Smooth muscle cell (in vitro differentiated cells): ENCODE results near the gene SPINK4. TPM values are rescaled to one million over a fixed set of nuclear protein-coding genes. Genes with fewer than 3 reads are reported as not detected.

Experiments used
- DNase-seq: peaks from one replicate; lab custom pipeline; 2025; ENCODE audit not compliant: unreplicated experiment; lab: John Stamatoyannopoulos, UW
- H2AFZ ChIP-seq: fragments of 200-600 bp; sonication (generic); 2 replicates; pipeline ENCODE4 v1.6.0; 2016; ENCODE audit warnings: antibody characterized with exemption, low read depth, mild to moderate bottlenecking
- H3F3A ChIP-seq: fragments of 200-600 bp; sonication (generic); 2 replicates; pipeline ENCODE4 v1.6.0; 2017; ENCODE audit warnings: antibody characterized with exemption, low read depth
- H3K27ac ChIP-seq: fragments of 200-600 bp; sonication (generic); 2 replicates; pipeline ENCODE4 v1.5.1; 2016; ENCODE audit warnings: low read depth, mild to moderate bottlenecking
- H3K27me3 ChIP-seq: fragments of 200-600 bp; sonication (generic); 2 replicates; pipeline ENCODE4 v1.6.1; 2016; ENCODE audit warnings: low read depth, mild to moderate bottlenecking
- H3K36me3 ChIP-seq: fragments of 200-600 bp; sonication (generic); 2 replicates; pipeline ENCODE4 v1.5.1; 2016; ENCODE audit warnings: low read depth
- H3K4me1 ChIP-seq: fragments of 200-600 bp; sonication (generic); 2 replicates; pipeline ENCODE4 v1.5.1; 2016; ENCODE audit warnings: low read depth
- H3K4me2 ChIP-seq: fragments of 200-600 bp; sonication (generic); 2 replicates; pipeline ENCODE4 v1.6.0; 2016; ENCODE audit warnings: mild to moderate bottlenecking
- H3K4me3 ChIP-seq: fragments of 200-600 bp; sonication (generic); 2 replicates; pipeline ENCODE4 v1.5.1; 2016; ENCODE audit warnings: mild to moderate bottlenecking
- H3K79me2 ChIP-seq: fragments of 200-600 bp; sonication (generic); 2 replicates; pipeline ENCODE4 v1.6.0; 2016; ENCODE audit warnings: low read depth, mild to moderate bottlenecking
- H3K9ac ChIP-seq: fragments of 200-600 bp; sonication (generic); 2 replicates; pipeline ENCODE4 v1.6.0; 2016; ENCODE audit warnings: low read depth
- H3K9me3 ChIP-seq: fragments of 200-600 bp; sonication (generic); replicated peaks from 2 replicates; pipeline ENCODE4 v1.5.1; 2016; ENCODE audit warnings: low read depth
- H4K20me1 ChIP-seq: fragments of 200-600 bp; sonication (generic); 2 replicates; pipeline ENCODE4 v1.6.0; 2016; ENCODE audit warnings: low read depth
- WGBS: methylation state at CpG from one replicate; pipeline ENCODE4 v1.1.7; 2016; ENCODE audit warnings: low lambda C conversion rate; 5-methylcytosine and 5-hydroxymethylcytosine counted together
- polyA plus RNA-seq: library from polyadenylated mRNA; unstranded; fragments of >200 nt; fragmentation: Nextera tagmentation; extraction: Ambion mirVana; gene quantifications from 2 replicates; pipeline ENCODE4 v1.2.1, GENCODE V29; 2016
- total RNA-seq: library from RNA; depleted of rRNA; stranded (reverse); fragments of >200 nt; gene quantifications from 2 replicates; pipeline ENCODE4 v1.2.3, GENCODE V29; 2014
- TF ChIP-seq, protein P1 (sequence below): fragments of 200-600 bp; sonication (generic); IDR thresholded peaks from 2 replicates; pipeline ENCODE4 v1.5.1; 2017; ENCODE audit warnings: borderline replicate concordance, mild to moderate bottlenecking, antibody characterized with exemption; ENCODE audit not compliant: insufficient read depth, poor library complexity, severe bottlenecking

Gene SPINK4
- total and polyA plus RNA-seq, 2 experiments from 2014 or later: not detected

DNA sequence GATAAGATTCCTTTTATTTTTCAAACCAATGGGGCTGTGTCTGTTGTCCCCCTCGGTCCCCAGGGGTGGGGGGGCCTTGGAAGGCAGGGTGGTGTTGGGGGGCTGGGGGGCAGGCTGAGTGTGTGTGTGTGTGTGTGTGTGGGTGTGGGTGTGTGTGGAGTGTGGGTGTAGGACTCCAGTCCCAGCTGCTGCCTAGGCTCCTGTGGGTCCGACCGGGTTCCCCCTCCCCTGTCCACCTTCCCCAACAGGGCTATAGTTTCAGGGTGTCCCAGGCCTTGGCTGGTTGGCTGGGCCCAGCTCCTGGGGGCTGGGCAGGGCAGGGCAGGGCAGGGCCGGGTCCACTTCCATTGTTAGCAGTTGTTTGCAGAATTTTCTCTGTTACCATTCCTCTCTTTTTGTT is 48.3 kb downstream of the SPINK4 start:
- Histone ChIP-seq H3K4me3 (no peak overlapping the region), H3K79me2 (peaks cover 23% of the 10 kb centered on the region), H3K27me3 (no peaks in the 10 kb centered on the region), H3K4me1 (peaks cover 2% of the 10 kb centered on the region), H3K9me3 (no peaks in the 10 kb centered on the region), H3K36me3 (peaks cover 2% of the 10 kb centered on the region), H3F3A (no peaks in the 10 kb centered on the region), H3K27ac (peak overlapping the region; percentile 100), H3K9ac (no peak overlapping the region), H4K20me1 (no peaks in the 10 kb centered on the region), H2AFZ (no peak overlapping the region), H3K4me2 (no peak overlapping the region)
- DNase-seq: no peak
- TF ChIP-seq, protein P1, sequence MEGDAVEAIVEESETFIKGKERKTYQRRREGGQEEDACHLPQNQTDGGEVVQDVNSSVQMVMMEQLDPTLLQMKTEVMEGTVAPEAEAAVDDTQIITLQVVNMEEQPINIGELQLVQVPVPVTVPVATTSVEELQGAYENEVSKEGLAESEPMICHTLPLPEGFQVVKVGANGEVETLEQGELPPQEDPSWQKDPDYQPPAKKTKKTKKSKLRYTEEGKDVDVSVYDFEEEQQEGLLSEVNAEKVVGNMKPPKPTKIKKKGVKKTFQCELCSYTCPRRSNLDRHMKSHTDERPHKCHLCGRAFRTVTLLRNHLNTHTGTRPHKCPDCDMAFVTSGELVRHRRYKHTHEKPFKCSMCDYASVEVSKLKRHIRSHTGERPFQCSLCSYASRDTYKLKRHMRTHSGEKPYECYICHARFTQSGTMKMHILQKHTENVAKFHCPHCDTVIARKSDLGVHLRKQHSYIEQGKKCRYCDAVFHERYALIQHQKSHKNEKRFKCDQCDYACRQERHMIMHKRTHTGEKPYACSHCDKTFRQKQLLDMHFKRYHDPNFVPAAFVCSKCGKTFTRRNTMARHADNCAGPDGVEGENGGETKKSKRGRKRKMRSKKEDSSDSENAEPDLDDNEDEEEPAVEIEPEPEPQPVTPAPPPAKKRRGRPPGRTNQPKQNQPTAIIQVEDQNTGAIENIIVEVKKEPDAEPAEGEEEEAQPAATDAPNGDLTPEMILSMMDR: no peak
- WGBS: 94% methylated on average over 4 of the region's 4 CpGs

DNA sequence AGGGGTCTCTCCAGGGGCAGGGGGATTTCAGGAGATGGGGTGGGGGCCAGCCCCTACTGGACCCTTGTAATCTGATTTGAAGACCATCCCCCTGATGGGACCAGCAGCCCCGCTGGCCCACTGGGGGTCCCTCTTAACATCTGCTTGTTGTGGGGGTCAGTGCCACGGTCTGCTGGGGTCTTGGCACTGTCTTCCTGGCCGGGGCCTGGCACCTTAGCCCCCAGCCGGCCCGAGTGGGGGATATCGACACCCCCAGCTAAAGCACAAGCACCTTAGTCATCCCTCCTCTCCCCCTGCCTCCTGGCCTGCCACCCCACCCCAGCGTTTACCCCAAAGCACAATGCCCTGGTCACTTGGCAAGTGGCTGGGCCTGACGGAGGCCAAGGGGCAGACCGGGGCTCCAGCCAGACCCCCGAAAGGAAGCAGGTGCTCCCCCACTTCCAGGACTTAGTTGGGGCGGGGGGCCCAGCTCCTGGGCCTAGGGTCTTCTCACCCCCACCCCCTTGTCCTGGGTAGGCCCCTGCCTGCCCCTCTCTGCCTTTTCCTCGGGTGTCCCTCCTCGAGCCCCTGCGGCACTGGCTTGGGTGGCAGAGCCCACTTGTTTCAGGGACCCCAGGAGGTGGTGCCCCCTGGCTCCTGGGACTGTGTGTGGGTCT is 49.0 kb downstream of the SPINK4 start:
- H3K79me2 ChIP-seq: peaks cover 30% of the 10 kb centered on the region
- H3K9me3 ChIP-seq: no peaks in the 10 kb centered on the region
- no peak for DNase-seq
- WGBS: 98% methylated on average over 12 of the region's 14 CpGs
- peak overlapping the region; percentile 100 for H3K27ac ChIP-seq
- TF ChIP-seq, protein P1: no peak
- H3K36me3 ChIP-seq: no peaks in the 10 kb centered on the region
- H4K20me1 ChIP-seq: no peaks in the 10 kb centered on the region
- no peaks in the 10 kb centered on the region for H3F3A ChIP-seq
- H3K27me3 ChIP-seq: no peaks in the 10 kb centered on the region
- H3K4me3 ChIP-seq: no peak overlapping the region
- H3K9ac ChIP-seq: peak overlapping the region; percentile 99
- no peak overlapping the region for H2AFZ ChIP-seq
- peak overlapping the region; percentile 85 for H3K4me2 ChIP-seq
- peaks cover 2% of the 10 kb centered on the region for H3K4me1 ChIP-seq

DNA sequence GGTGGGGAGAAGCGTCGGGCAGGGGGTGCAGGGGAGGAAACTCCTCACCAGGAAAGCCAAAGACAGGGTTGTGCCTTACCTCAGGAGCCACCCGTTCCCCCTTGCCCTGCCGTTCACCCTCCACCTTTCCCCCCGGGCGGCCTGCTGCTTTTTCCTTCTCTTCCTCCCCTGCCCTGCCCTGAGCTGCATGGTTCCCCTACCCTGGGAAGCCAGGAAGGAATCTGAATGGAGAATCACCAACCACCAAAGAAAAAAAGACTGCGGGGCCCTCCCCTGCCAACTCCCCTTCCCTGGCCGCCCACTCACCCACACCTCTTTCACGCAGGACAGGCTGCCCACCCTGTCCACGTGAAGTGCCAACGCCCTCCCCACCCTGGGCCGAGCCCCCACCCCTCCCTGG is 49.5 kb downstream of the SPINK4 start:
- H3K9me3 ChIP-seq: no peaks in the 10 kb centered on the region
- DNase-seq: no peak
- peak overlapping the region; percentile 99 for H3K9ac ChIP-seq
- peak overlapping the region; percentile 85 for H3K4me2 ChIP-seq
- no peaks in the 10 kb centered on the region for H3K27me3 ChIP-seq
- TF ChIP-seq, protein P1: no peak
- peaks cover 2% of the 10 kb centered on the region for H3K4me1 ChIP-seq
- peak overlapping the region; percentile 65 for H3K4me3 ChIP-seq
- H4K20me1 ChIP-seq: no peaks in the 10 kb centered on the region
- no peak overlapping the region for H2AFZ ChIP-seq
- peaks cover 36% of the 10 kb centered on the region for H3K79me2 ChIP-seq
- H3F3A ChIP-seq: no peaks in the 10 kb centered on the region
- WGBS: 32% methylated on average over 8 of the region's 12 CpGs
- no peaks in the 10 kb centered on the region for H3K36me3 ChIP-seq
- H3K27ac ChIP-seq: peak overlapping the region; percentile 100

DNA sequence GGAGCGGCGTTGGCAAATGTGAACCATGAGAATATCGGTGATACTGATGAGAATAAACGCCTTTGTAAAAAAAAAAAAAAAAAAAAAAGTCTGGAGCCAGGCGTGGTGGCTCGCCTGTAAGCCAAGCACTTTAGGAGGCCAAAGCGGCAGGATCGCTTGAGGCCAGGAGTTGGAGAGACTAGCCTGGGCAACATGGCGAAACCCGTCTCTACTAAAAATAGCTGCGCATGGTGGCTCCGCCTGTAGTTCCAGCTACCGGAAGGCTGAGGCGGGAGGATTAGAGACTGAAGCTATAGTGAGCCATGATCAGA is 49.9 kb downstream of the SPINK4 start:
- Histone ChIP-seq H3K36me3 (no peaks in the 10 kb centered on the region), H3K9ac (peak overlapping the region; percentile 99), H3K9me3 (no peaks in the 10 kb centered on the region), H4K20me1 (no peaks in the 10 kb centered on the region), H2AFZ (peak overlapping the region; percentile 69), H3K4me3 (peak overlapping the region; percentile 65), H3K27ac (peak overlapping the region; percentile 100), H3K27me3 (no peaks in the 10 kb centered on the region), H3K79me2 (peaks cover 40% of the 10 kb centered on the region), H3F3A (no peaks in the 10 kb centered on the region), H3K4me1 (peaks cover 2% of the 10 kb centered on the region), H3K4me2 (peak overlapping the region; percentile 85)
- no peak for DNase-seq
- 0% methylated on average over 11 of the region's 14 CpGs for WGBS
- TF ChIP-seq, protein P1: no peak
